ENCODE measurements around the gene CNTNAP4. TPM values are rescaled to one million over a fixed set of nuclear protein-coding genes. Genes with fewer than 3 reads are reported as not detected.

CNTNAP4 gene

GRCh38 chr16:76598498-76598897 lies 321.3 kb downstream of the CNTNAP4 start:
- Histone ChIP-seq H3K4me1 (ENCODE audit: control insufficient read depth in 2 of 2, insufficient read depth in 1 of 2, low read depth in 1 of 2, low read length in 2 of 2) (no peaks in the 10 kb centered on the region), H3K4me2 (ENCODE audit: insufficient read depth, low read length, poor library complexity, severe bottlenecking) (no peak overlapping the region), H3K36me3 (replicated peaks in 1 of 2; ENCODE audit: control insufficient read depth in 2 of 2, insufficient read depth in 2 of 2, low read length in 2 of 2) (no peaks in the 10 kb centered on the region), H2AFZ (ENCODE audit: low read length) (no peak overlapping the region), H2BK120ac (ENCODE audit: low read depth, low read length) (no peak overlapping the region), H3K4ac (ENCODE audit: low read length) (no peak overlapping the region), H4K8ac (ENCODE audit: low read depth, low read length) (no peak overlapping the region), H3K18ac (ENCODE audit: low read length) (no peak overlapping the region), H3K27me3 (ENCODE audit: control insufficient read depth in 3 of 3, insufficient read depth in 3 of 3, low read depth in 1 of 3, low read length in 3 of 3) (no peaks in the 10 kb centered on the region), H3K9me3 (replicated peaks in 1 of 2; ENCODE audit: control insufficient read depth in 2 of 2, insufficient read depth in 1 of 2, low read depth in 1 of 2, low read length in 2 of 2) (no peaks in the 10 kb centered on the region), H3K79me1 (ENCODE audit: low read depth, low read length) (no peaks in the 10 kb centered on the region), H3K23ac (ENCODE audit: low read depth, low read length, poor library complexity) (no peak overlapping the region), H2BK5ac (ENCODE audit: low read length) (no peak overlapping the region), H3K14ac (ENCODE audit: low read length) (no peak overlapping the region), H3K9ac (ENCODE audit: low read depth, low read length, poor library complexity) (no peak overlapping the region), H2BK15ac (ENCODE audit: low read length) (no peak overlapping the region), H4K91ac (ENCODE audit: low read depth, low read length, poor library complexity) (no peak overlapping the region), H2BK12ac (ENCODE audit: low read length) (no peak overlapping the region), H2AK5ac (ENCODE audit: low read depth, low read length) (no peak overlapping the region), H3K4me3 (ENCODE audit: low read length in 2 of 2) (no peak overlapping the region), H3K27ac (replicated peaks; ENCODE audit: low read length) (no peak overlapping the region)
- DNase-seq (ENCODE audit: low spot score) = no peak
- WGBS, 2 donors (ENCODE audit: extremely low coverage in 2 of 2, insufficient read length in 2 of 2, insufficient replicate concordance in 1 of 2) = no CpG with 5 or more reads among the region's 7 CpGs

- no peak overlapping the region for H2BK5ac ChIP-seq (ENCODE audit: low read length)
- no peak overlapping the region for H3K9ac ChIP-seq (ENCODE audit: low read depth, low read length, poor library complexity)
- no peak overlapping the region for H3K14ac ChIP-seq (ENCODE audit: low read length)
- H2BK120ac ChIP-seq (ENCODE audit: low read depth, low read length) = no peak overlapping the region
- no peak overlapping the region for H3K4me2 ChIP-seq (ENCODE audit: insufficient read depth, low read length, poor library complexity, severe bottlenecking)
- no peak overlapping the region for H2BK15ac ChIP-seq (ENCODE audit: low read length)
- no peak overlapping the region for H4K91ac ChIP-seq (ENCODE audit: low read depth, low read length, poor library complexity)
- WGBS, 2 donors (ENCODE audit: extremely low coverage in 2 of 2, insufficient read length in 2 of 2, insufficient replicate concordance in 1 of 2) = no CpG with 5 or more reads among the region's 4 CpGs
- H3K23ac ChIP-seq (ENCODE audit: low read depth, low read length, poor library complexity) = no peak overlapping the region
- H3K4ac ChIP-seq (ENCODE audit: low read length) = no peak overlapping the region
- no peaks in the 10 kb centered on the region for H3K4me1 ChIP-seq (ENCODE audit: control insufficient read depth in 2 of 2, insufficient read depth in 1 of 2, low read depth in 1 of 2, low read length in 2 of 2)
- H3K36me3 ChIP-seq (replicated peaks in 1 of 2; ENCODE audit: control insufficient read depth in 2 of 2, insufficient read depth in 2 of 2, low read length in 2 of 2) = no peaks in the 10 kb centered on the region
- H3K27me3 ChIP-seq (ENCODE audit: control insufficient read depth in 3 of 3, insufficient read depth in 3 of 3, low read depth in 1 of 3, low read length in 3 of 3) = no peaks in the 10 kb centered on the region
- H4K8ac ChIP-seq (ENCODE audit: low read depth, low read length) = no peak overlapping the region
- no peak overlapping the region for H3K18ac ChIP-seq (ENCODE audit: low read length)
- H3K79me1 ChIP-seq (ENCODE audit: low read depth, low read length) = no peaks in the 10 kb centered on the region
- no peak overlapping the region for H2AFZ ChIP-seq (ENCODE audit: low read length)
- DNase-seq (ENCODE audit: low spot score) = no peak
- H2AK5ac ChIP-seq (ENCODE audit: low read depth, low read length) = no peak overlapping the region
- H2BK12ac ChIP-seq (ENCODE audit: low read length) = no peak overlapping the region
- H3K9me3 ChIP-seq (replicated peaks in 1 of 2; ENCODE audit: control insufficient read depth in 2 of 2, insufficient read depth in 1 of 2, low read depth in 1 of 2, low read length in 2 of 2) = no peaks in the 10 kb centered on the region
- H3K27ac ChIP-seq (replicated peaks; ENCODE audit: low read length) = no peak overlapping the region
- no peak overlapping the region for H3K4me3 ChIP-seq (ENCODE audit: low read length in 2 of 2)
Measured at GRCh38 chr16:76607317-76607716, 330.1 kb downstream of the CNTNAP4 start.

Small RNA genes lying within 50 kb of the gene (small RNA-seq; reads per million reads assigned to genes)
- gene RF00133 (ENCODE audit: insufficient read depth) = not detected
- not detected for gene RN7SKP233 (ENCODE audit: insufficient read depth)

All from neuronal stem cell (in vitro differentiated cells).